DMS79 treated with DMSO at 0.1 percent for 48 hours (cell line): ENCODE results near the gene NPAS3.

Source experiments
- DNase-seq: peaks from one replicate; lab custom pipeline; 2025; lab: John Stamatoyannopoulos, UW

Gene NPAS3

DNA sequence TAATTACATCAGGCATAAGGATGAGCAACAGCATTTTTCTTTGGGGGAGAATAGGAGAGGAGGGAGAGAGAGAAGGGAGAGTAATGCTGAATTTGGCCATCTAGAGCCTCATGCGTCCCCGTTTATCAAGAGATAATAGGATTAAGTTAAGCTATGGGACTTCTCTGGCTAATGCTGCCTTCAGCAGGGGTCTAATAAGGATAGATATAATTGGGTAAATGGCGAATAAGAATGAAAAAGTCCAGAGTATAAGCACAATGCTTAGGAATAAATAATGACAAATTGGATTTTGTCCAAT, 542.2 kb downstream of the NPAS3 start:
- no peak for DNase-seq

DNA sequence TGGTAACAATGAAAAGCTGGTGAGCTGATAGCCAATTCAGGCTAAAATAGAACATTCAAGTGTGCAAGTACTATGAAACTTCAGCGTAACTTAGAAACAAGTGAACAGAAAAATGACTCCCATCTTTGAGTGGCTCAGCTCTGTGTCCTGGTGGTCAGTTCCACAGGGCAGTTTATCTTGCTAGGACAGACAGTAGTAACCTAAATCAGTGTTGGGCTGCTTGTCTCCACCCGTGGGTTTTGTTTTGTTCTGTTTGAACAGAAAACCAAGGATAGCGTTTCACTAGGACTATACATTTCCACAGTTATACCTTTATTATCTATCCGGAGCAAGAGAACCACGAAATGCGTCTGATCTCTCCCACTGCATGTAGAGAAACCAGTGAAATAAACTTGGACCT, 544.4 kb downstream of the NPAS3 start:
- DNase-seq: no peak

DNA sequence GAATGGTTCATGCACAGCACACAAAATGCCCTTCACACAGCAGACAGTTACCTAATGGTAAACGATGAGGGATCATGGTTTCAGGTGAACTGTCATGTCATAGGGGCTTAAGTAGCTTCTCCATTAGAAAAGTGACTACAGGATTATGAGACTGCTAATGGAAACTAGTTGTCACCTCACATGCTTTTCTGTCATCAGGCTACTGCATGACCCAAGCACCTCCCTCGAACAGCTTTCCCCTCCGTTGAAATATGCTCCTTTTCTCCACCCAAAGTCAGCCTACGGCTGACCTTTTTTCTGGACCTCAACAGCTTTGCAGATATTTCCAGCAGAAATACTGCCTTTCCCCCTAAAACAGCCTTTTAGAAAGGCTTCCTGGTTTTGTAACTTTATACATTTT, 544.9 kb downstream of the NPAS3 start:
- DNase-seq: no peak

DNA sequence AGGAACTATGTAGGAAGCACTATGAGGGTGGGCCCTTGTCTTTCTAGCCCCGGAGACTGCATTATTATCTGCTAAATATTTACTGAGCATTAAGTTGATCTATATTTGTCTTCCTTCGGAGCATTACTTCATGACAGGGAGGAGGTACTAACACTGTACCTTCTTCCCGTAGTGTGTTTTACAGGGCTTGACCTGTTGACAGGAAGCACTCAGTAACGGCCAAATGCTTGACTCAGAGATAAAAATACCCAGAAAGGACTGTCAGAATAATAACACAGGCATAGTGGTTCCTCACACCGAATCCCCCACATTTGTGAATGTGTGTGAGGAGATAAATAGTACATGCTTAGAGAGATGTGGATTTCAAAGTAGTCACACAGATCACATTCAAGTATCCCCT, 545.6 kb downstream of the NPAS3 start:
- no peak for DNase-seq

DNA sequence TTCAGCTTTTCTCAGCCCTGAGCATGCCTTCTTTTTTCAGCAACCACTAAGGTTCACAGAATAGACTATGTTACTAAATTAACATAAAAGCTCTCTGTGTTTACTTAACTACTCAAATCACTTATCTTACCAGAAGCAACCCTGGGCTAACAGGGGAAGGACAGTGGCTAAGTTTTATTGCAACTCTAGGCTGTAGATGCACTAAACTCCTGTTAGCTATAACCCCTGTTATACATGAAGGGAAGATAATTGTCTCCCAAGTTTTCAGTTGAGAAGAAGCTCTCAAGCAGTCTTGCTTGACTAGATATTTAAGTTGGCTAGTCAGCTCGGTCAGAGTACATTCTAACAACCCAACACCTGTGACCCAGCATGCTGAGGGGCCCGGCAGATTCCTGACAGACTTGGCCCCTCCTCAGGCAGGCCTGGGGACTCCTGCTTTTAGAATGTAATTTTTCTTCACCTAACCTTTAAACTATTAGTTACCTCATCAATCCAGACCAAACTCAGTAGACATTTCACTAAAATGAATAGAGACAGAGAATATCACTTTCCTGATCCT, 547.7 kb downstream of the NPAS3 start:
- no peak for DNase-seq

DNA sequence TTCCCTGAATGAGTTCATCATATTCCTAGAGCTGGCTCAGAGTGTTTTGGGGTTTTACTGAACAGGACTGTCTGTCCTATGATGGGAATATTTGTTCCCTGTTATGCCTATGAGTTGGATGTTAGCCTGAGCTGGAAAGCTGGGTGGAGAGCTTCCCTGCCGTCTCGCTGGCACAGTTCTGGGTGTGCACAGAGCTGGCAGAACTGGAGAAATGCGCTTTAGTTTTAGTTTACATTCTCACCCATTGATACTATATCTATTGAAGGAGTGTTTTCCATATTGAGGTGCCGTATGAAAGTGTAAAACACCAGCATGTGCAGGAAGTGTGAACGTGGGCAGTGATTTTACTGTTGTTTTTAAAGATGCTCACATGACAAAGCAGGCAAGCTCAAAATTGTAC, 549.9 kb downstream of the NPAS3 start:
- no peak for DNase-seq

DNA sequence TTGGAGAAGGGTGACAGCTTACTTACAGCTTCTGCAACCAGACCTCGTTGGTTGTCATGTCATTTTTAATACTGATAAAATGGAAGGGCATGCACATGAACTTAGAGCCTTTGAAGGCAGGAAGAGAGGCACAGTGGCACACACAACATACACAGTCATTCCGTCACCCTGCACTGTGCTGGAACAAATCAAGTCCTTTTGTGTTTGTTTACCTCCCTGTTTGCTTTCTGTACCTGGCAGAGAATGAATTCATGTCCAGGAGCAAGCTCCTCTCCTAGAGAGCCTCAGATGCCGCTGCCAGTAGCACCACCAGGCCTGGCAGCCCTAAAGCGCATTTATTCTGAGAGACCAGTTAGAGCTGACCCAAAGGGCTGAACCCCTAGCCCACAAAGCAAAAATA, 551.9 kb downstream of the NPAS3 start:
- DNase-seq: no peak

DNA sequence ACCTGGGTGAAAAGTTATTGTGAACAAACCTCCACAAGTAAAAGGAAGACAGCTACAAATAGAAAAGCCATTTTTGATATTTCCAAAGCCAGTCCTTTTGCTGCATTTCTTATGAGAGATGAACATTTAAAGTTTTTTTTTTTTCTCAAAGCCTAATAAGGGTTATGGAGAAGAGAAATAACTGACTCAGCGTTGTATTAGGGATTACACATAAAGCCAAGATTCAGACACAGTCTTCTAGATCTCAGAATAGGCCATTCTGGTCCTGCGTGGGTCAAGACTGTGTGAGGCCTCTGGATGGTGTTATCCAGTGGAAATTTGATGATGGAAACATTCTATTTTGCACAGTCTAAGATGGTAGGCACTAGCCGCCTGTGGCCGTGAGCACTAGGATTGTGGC, 552.4 kb downstream of the NPAS3 start:
- DNase-seq: no peak

DNA sequence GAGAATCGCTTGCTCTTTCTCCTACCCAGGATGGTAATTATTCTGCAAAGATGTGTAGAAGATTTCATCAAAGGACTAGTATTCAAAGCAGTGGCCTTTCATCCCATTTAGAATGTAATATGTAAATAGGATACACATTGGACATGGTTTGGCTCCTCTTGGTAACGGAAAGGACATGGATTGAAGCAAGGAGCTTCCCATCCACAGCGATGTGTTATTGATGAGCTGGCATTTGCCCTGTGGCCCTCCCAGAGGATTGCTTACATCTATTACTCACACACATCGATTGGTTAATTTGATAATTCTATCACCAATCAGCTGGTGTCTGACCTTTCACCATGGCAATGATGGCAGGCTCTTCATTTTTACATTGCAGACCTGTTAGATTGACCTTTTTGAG, 553.8 kb downstream of the NPAS3 start:
- DNase-seq: no peak

DNA sequence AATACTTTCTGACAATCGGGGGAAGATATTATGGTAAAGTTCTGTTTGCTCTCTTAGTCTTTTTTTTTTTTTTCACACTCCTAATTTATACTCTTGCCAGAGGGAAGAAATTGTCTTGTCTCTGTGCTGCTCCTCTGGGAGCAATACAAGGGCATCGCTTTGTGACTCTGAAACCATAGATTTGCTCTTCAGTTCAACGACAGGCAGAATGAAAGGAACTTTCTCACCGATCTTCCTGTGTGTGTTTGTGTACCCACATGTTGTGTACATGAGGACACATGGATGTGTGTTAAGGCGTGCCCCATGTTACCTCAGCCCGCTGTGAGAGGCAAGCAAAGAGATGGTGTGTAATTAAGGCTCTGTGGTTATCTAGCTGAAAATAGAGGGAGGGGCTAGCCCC, 554.6 kb downstream of the NPAS3 start:
- no peak for DNase-seq

DNA sequence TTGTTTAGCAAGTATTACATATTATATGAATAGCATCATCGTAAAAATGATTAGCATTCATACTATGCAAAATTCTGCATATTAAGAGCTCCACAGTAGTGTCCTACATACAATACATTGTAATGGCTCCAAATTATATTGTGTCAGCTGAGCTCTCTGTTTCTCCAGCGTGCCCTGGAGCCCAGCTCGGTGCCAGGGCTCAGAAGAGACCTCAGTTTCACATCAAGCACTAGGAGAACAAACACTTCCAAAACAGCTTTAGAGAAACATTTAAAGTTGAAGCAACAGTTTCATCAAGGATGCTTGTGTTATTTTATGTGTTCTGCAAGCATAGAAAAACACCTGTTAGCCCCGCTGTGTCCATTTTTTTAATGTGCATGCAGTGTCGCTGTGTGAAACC, 555.3 kb downstream of the NPAS3 start:
- DNase-seq: no peak

DNA sequence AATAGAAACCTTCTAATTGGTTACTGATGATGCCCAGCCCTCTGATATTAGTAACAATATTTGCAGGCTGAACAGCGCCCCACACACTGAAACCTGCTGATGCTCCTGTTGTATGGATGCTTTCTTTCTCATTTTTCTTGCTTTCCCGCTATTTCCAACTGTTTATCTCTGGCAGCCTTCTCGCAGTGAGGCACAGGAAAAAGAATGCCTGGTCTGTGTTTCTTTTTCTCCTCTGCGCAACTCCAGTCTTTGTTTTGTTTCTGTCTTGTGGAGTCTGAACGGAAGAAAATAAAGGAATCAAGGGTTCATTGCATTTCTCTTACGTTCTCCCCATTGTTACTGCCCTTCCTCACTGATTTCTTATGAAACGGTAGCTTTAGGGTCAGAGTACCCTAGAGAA, 561.0 kb downstream of the NPAS3 start:
- no peak for DNase-seq

DNA sequence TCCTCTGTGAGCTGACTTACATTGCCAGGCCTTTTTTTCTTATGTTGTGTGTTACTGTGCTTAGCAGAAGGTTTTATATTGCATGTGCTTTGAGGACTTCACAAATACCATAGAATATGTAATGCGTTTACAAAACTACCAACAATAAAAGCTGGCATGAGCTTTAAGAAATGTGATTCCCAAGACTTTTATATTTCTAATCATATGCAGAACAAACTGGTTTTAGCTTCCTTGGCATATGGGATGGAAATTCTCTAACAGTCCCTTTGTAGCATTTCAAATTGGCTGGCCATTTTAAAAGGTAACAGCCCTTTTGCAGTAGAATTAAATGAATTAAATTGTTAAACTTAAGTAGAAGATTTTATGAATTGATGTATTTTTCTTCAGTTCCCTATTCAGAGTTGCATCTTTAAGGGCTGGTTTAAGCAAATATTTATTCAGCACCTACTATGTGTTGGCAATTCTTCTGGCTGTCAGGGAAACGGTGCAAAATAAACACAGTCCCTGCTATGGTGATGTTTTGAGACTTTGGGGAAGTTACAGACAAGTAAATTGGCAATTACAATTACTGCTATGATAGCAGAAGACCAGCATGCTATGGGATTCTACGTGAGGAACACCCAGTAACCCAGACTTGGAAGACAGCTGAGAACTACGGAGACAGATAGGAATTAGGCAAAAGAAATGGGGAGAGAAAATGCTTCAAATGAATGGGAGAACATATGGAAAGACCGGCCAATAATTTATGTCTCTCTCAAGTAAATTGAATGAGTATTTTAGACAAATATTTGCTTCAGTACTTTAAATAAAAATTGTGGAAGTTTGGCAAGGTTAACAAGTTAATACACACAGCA, 565.8 kb downstream of the NPAS3 start:
- DNase-seq: no peak

DNA sequence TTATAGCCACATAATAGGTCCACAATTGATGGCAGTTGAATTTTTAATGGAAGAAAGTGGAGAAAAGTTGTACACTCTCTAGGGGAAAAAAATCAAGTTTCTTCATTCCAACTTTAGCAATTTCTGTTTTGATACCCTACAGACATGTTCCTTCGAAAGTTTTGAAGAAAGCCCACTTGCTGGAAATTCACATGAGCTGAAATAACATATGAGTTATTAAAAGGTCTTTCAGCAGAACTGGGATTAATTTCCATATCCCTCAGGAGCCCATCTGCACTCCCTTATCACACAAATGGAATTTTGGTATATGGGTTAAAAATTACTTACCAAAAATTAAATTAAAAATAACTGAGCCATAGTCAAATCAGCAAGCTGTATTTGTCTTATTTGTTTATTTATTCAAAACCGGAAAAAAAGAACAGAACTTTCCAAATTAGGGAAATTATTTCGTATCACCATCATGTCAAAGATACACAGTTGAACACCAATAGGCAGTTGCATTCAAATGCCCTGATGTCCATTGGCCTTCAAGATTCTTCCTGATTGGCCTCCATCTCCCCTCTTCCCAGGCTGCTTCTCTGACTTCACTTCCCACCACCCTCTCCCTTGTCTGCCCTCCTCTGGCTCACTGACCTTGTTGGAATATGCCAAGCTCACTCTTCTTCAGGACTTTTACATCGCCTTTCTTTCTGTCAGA, 566.7 kb downstream of the NPAS3 start:
- DNase-seq: no peak

DNA sequence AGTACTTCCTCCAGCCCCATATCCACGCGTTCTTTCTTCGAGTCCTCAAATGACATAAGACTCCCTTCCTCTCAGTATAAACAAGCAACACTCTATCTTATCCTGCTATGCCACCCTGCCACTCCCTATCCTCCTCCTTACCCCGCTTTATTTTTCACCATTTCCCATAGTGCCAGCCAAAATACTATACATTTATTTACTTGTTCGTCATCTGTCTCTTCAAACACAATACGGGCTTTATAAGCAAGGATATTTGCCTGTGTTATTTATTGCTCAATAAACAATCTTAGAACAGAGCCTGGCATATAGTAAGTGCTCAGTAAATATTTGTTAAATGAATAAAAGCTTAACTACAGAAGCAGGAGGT, 567.3 kb downstream of the NPAS3 start:
- DNase-seq: no peak

DNA sequence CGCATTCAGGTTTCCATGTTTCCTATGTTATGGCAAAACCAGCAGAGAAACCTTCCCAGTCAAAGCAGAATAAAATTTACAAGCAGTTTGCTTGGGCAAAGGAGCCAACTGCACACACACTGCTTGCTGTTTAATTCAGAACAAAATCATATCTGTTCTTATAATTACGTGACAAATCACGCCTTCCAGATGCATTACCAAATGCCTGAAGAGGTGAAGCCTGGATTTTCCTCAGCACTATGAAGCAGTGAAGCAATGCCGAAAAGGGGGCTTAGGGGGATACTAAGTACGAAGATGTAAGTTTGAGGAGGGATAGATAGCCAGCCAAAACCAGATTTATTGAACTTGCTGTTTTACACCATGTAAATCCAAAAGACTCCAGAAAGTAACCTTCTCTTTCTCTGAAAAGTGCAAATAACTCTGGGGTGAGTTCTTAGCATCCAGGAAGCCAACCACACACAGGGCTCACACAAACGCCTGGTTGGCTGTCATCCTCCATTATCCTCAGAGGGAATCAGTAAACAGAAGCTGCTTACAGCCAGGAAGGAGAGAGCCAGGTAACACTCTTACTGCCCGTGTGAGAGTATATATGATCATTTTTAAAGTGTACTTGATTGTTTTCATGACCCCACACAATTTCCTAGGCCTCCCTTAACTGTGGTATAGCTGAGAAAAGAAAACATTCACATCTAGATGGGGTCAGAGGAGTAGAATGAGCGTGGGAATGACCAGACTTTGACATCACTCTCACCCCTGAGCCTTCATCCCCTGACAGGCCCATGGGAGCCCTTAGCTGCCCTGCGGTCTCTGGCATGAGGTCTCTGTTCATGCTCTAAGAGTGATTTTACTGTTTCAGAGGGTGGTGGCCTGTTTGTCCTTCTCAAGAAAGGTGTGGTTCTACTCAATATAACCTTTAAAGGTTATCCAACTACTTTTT, 569.7 kb downstream of the NPAS3 start:
- DNase-seq: no peak

DNA sequence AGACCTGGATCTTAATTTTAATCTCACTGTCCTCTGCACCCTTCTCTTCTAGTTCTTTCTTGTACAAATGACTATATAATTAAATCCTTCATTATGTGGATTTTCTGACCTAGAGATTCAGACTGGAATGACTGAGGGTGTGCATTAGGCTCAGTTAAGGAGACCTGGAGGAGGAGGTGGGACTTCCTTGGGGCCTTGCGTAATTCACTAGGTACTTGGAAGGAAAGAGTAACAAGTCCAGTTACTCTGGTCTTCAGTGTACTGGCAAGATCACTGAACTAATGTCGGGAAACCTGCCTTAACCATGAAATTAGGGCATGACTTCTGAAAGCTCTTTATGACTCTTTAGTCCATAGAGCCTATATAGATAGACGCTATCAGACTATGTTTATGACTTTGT, 570.8 kb downstream of the NPAS3 start:
- no peak for DNase-seq

DNA sequence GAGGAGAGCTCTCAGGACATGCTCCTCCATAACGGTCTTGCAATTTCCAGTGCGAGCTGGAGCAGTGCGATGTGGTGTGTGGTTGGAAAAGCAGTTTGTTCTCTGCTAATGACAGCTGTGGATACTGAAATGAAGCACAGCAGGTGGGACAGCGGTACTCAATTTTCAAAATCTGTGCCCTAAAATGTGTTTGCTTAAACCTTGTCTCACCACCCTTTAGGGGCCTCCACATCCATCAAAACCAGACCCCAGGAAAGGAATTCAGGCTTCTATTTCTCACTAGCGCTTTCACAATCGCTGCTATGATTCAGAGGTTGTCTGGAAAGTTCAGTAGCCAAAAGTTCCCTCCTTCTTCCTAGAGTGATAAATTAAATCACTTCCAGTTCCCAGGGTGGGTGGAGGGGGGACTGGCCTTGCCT, 571.4 kb downstream of the NPAS3 start:
- no peak for DNase-seq

DNA sequence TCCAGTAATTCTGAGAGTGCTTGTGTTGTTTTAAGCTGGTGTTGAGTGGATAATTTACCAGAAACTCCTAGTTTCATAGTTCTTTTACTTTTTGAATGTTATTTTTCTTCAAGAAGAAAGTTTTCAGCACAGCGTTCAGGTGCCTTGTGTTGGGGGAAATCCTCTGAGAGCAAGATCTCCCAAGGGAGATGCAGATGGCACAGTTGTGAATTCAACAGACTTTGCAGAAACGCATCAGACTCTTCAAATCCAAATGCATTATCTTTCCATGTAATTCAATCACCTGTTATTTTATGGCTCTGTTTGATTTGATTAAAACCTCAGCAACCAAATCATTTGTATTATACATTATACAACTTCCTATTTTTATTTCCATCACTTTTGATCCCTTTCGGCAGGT, 572.3 kb downstream of the NPAS3 start:
- DNase-seq: no peak

DNA sequence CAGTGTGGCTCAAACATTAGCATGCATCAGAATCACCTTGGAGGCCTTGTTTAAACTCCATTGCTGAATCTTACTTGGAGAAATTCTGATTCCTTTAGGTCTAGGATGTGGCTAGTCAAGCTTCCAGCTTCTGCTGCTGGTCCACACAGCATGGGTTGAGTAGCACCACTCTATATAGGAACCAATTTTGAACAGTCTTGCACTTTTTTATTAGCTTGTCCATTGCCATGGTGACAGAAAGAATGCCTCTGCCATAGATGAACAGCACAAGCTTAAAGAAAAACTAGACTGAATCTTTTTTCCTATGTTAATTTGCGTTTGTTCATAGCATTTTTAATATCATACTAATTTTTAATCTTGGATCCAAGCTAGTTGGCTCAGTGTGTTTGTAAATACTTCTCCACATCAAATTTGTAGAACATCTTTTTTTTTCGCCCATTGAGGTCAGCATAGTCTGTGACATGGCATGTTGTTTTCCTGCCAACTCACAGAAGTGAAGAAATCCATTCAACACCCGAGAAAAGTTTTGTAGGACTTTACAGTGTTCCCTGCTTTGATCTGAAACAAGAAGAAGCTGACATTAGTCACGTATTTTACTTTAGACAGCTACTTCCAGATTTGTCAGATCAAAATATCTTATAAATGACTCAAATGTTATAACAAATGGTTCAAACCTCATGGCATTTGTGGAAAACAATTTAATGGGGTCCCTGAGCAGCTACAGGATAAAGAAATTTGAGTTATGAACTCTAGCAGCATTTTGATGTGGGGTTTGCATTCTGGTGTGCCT, 573.4 kb downstream of the NPAS3 start:
- DNase-seq: no peak

DNA sequence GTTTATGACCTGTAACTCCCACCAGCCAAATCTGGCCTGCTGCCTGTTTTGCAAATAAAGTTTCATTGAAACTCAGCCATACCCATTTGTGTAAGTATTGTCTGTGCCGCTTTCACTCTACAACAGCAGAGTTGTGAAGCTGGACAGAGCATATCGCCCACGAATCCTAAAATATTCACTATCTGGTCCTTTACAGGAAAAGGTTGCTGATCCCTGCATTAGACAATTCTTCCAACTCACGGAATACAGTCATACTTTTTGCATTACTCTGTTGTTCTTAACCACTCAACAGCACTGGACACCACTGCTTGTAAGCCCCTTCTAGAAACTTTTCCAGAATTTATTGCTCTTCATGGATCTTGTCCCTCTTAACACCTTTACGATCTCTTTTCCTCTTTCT, 576.8 kb downstream of the NPAS3 start:
- DNase-seq: no peak

DNA sequence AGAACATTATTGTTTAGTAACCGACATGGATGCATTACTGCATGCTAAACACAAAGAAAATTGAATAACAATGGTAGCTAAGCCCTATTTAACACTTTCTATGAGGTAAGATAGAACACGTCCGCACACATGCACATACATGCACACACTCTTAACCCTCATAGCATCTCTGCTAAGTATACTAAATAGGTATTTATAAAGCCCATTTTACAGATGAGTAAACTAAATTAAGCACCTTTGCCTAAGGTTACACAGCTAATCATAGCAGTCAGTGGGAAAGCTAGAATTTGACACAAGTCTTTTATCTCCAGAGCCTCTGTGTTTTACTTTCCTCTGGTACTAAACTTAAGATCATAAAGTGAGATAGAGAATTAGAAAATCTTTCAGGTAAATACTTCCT, 577.2 kb downstream of the NPAS3 start:
- DNase-seq: no peak
